HG02763 (cell line): ENCODE data around the gene SNAP23.

Experiments used
- ATAC-seq: cut with Tn5 transposase; IDR thresholded peaks from one replicate; pipeline ENCODE4 v1.9.1; 2021; ENCODE audit warnings: mild to moderate bottlenecking, moderate library complexity; ENCODE audit not compliant: unreplicated experiment

SNAP23 gene

GRCh38 chr15:42495361-42496212 is at the start of gene SNAP23:
Gene SNAP23, plus strand, starts transcription at chr15:42495634. Its CDS starts 16,213 bp downstream, at chr15:42511847.
- ATAC-seq = peak; percentile 77

- ATAC-seq = no peak
These were observed 47.8 kb upstream of the SNAP23 start for GRCh38 chr15:42447599-42447998.

- no peak for ATAC-seq
These were observed 47.2 kb upstream of the SNAP23 start for GRCh38 chr15:42448281-42448680.

GRCh38 chr15:42449770-42450424 is 45.5 kb upstream of the SNAP23 start:
- ATAC-seq = no peak

GRCh38 chr15:42450425-42450790 is 45.0 kb upstream of the SNAP23 start:
- ATAC-seq = no peak

- no peak for ATAC-seq
These were observed 41.6 kb upstream of the SNAP23 start for GRCh38 chr15:42453826-42454225.

- no peak for ATAC-seq
These were observed 38.9 kb upstream of the SNAP23 start for GRCh38 chr15:42456531-42456930.

- ATAC-seq = no peak
These were observed 38.5 kb upstream of the SNAP23 start for GRCh38 chr15:42456971-42457370.

GRCh38 chr15:42457445-42458442 is 37.7 kb upstream of the SNAP23 start:
- peak; percentile 83 for ATAC-seq

GRCh38 chr15:42461261-42461660 is 34.2 kb upstream of the SNAP23 start:
- no peak for ATAC-seq

- no peak for ATAC-seq
These were observed 29.7 kb upstream of the SNAP23 start for GRCh38 chr15:42465520-42466259.

- no peak for ATAC-seq
These were observed 24.4 kb upstream of the SNAP23 start for GRCh38 chr15:42471002-42471401.

GRCh38 chr15:42474827-42475226 is 20.6 kb upstream of the SNAP23 start:
- no peak for ATAC-seq

- no peak for ATAC-seq
These were observed 12.7 kb upstream of the SNAP23 start for GRCh38 chr15:42482701-42483100.

- ATAC-seq = no peak
These were observed 11.8 kb upstream of the SNAP23 start for GRCh38 chr15:42483677-42484076.

- ATAC-seq = peak; percentile 6
These were observed 5.2 kb upstream of the SNAP23 start for GRCh38 chr15:42490291-42490670.

GRCh38 chr15:42490671-42491538 is 4.5 kb upstream of the SNAP23 start, which contains the start of gene ZNF106:
Gene ZNF106, minus strand, starts transcription at chr15:42491141. Its CDS starts 18,852 bp downstream, at chr15:42472289.
- peak; percentile 49 for ATAC-seq

- no peak for ATAC-seq
These were observed 3.8 kb upstream of the SNAP23 start for GRCh38 chr15:42491539-42492225.

GRCh38 chr15:42493679-42494078 is 1.8 kb upstream of the SNAP23 start:
- ATAC-seq = no peak
